DOHH2 (cell line): ENCODE measurements around the gene CEACAM4.

Experiments
- CTCF ChIP-seq: fragments of 200-600 bp; sonication (generic); IDR thresholded peaks from one replicate; pipeline ENCODE4 v1.5.1; 2014; ENCODE audit warnings: antibody characterized with exemption, mild to moderate bottlenecking, low read depth, low read length; ENCODE audit not compliant: poor library complexity, severe bottlenecking
- EZH2phosphoT487 ChIP-seq: fragments of 200-600 bp; sonication (generic); IDR thresholded peaks from 2 replicates; pipeline ENCODE4 v1.6.1; 2017; ENCODE audit warnings: borderline replicate concordance, mild to moderate bottlenecking, antibody characterized with exemption, low read length, moderate library complexity, mixed read lengths

DNA sequence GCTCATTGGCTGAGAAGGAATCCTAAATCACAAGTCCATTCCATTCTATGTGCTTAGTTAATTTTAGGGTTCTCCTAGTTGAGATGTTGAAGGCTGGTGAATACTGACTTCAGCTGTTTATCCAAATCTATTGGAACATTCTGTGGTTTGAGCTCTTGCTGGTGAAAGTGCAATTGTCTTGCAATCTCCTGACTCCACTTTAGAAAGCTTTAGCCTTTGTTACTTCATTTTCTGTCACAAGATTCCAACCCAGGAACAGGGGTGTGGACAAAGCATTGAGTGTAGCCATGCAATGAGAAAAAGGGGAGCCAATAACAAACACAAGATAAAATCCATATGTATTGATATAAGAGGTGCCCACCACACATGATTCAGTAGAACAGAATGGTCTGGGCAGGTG, 35.9 kb downstream of the CEACAM4 start:
- no peak for TF ChIP-seq CTCF
- TF ChIP-seq EZH2phosphoT487 = no peak
